Activated B cell treated with CpG ODN at 0.5 μM for 24 hours (primary cell): Measurements from ENCODE around the gene CCDC85B. TPM values are rescaled to one million over a fixed set of nuclear protein-coding genes. Genes with fewer than 3 reads are reported as not detected.

ENCODE experiments used
- ATAC-seq: fragments of 200-7000 bp; cut with Tn5 transposase; one replicate; pipeline ENCODE4 v1.10.0; 2021; ENCODE audit warnings: low read depth, mild to moderate bottlenecking, moderate library complexity
- CTCF ChIA-PET: fragments of 350-600 bp; sonication (Branson Sonifier 250); formaldehyde crosslinking; loops from one replicate; lab custom pipeline; 2021; ENCODE audit warnings: antibody characterized with exemption; lab: Charles Lee
- POLR2A ChIA-PET: fragments of 350-600 bp; sonication (Branson Sonifier 250); formaldehyde crosslinking; loops from one replicate; lab custom pipeline; 2021; ENCODE audit warnings: antibody characterized with exemption; lab: Charles Lee
- DNase-seq: peaks from one replicate; pipeline ENCODE4 v3.0.0; 2022
- H3K27ac Mint-ChIP-seq: one replicate; pipeline ENCODE4 v1.8.0; 2020; ENCODE audit warnings: mixed read lengths
- H3K27me3 Mint-ChIP-seq: one replicate; pipeline ENCODE4 v1.8.0; 2021; ENCODE audit warnings: mixed read lengths
- H3K36me3 Mint-ChIP-seq: one replicate; pipeline ENCODE4 v1.8.0; 2021; ENCODE audit warnings: low read depth, mixed read lengths
- H3K4me1 Mint-ChIP-seq: one replicate; pipeline ENCODE4 v1.8.0; 2021; ENCODE audit warnings: mixed read lengths
- H3K4me3 Mint-ChIP-seq: one replicate; pipeline ENCODE4 v1.8.0; 2020; ENCODE audit warnings: mild to moderate bottlenecking, mixed read lengths
- H3K9me3 Mint-ChIP-seq: one replicate; pipeline ENCODE4 v1.8.0; 2020; ENCODE audit warnings: mixed read lengths
- CTCF ChIP-seq: fragments of 200-600 bp; IDR thresholded peaks from one replicate; pipeline ENCODE4 v1.8.0; 2022; ENCODE audit warnings: antibody characterized with exemption, mild to moderate bottlenecking
- intact Hi-C: fragments of 100-400 bp; cut with micrococcal nuclease; formaldehyde crosslinking; loops from one replicate; pipeline ENCODE4 v1.15.1; 2024
- total RNA-seq: library from RNA; stranded (reverse); gene quantifications from 2 replicates; pipeline ENCODE4 v1.2.3, GENCODE V29; 2022

CCDC85B gene
- total RNA-seq, 1 donor from 2014 or later = 21.6 TPM

GRCh38 chr11:65862191-65862735 is 28.2 kb upstream of the CCDC85B start:
- no peak for TF ChIP-seq CTCF
- no peak for DNase-seq

DNA sequence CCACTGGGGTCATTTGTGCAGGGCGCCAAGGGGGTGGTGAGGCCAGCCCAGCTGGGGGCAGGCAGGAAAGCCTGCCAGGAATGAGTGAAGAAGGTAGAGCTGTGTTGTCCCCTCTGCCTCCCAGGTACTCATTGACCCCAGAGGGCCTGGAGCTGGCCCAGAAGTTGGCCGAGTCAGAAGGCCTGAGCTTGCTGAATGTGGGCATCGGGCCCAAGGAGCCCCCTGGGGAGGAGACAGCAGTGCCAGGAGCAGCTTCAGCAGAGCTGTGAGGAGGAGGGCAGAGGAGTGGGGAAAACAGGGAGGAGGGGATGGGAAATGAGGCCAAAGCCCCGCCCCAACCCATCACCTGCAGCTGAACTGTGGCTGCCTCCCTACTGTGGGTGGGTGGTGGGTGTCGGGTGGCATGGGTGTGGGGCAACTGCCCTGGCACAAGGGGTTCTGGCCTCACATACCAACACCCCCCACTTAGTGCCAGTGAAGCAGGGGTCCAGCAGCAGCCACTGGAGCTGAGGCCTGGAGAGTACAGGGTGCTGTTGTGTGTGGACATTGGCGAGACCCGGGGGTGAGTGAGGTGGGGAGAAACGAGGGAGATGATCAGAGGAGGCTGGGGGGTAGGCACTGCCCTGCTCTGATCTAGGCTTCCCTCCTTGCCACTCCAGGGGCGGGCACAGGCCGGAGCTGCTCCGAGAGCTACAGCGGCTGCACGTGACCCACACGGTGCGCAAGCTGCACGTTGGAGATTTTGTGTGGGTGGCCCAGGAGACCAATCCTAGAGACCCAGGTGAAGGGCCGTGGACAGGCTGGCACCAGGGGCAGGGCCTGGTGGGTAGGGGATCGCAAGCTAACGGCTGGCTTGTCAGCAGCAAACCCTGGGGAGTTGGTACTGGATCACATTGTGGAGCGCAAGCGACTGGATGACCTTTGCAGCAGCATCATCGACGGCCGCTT is 27.3 kb upstream of the CCDC85B start:
- DNase-seq (no peak), ATAC-seq (no peak)
- no peak overlapping the region for H3K27ac Mint-ChIP-seq
- ChIA-PET CTCF (interaction anchor here (1.0 kb wide), 1 partner anchor 8 kb away, joined by 3 read pairs; no protein-coding TSS in a partner anchor), POLR2A (interaction anchor here (7.1 kb wide), 1 partner anchor 26 kb away, joined by 340 read pairs; the partner anchor contains the start of genes CCDC85B and FIBP)
- peaks cover 30% of the 10 kb centered on the region for H3K4me1 Mint-ChIP-seq
- peaks cover 56% of the 10 kb centered on the region for H3K36me3 Mint-ChIP-seq
- no peak overlapping the region for H3K4me3 Mint-ChIP-seq
- H3K27me3 Mint-ChIP-seq = no peaks in the 10 kb centered on the region
- no peaks in the 10 kb centered on the region for H3K9me3 Mint-ChIP-seq
- no peak for TF ChIP-seq CTCF
- intact Hi-C loops = no loop called here

More at GRCh38 chr11:65862191-65862735, 28.2 kb upstream of the CCDC85B start:
- ATAC-seq = no peak
- no peaks in the 10 kb centered on the region for H3K9me3 Mint-ChIP-seq
- CTCF ChIA-PET = interaction anchor here (4.2 kb wide), 1 partner anchor 23 kb away, joined by 51 read pairs; no protein-coding TSS in a partner anchor
- no peak overlapping the region for H3K27ac Mint-ChIP-seq
- H3K4me1 Mint-ChIP-seq = peaks cover 30% of the 10 kb centered on the region
- intact Hi-C loops = no loop called here
- H3K27me3 Mint-ChIP-seq = no peaks in the 10 kb centered on the region
- POLR2A ChIA-PET = interaction anchor here (0.6 to 7.1 kb wide), 4 partner anchors 8 to 506 kb away, joined by 3 to 340 read pairs (median 58); partner anchors contain the start of genes BANF1, CCDC85B, EFEMP2 and EIF1AD
- peaks cover 55% of the 10 kb centered on the region for H3K36me3 Mint-ChIP-seq
- H3K4me3 Mint-ChIP-seq = no peak overlapping the region

DNA sequence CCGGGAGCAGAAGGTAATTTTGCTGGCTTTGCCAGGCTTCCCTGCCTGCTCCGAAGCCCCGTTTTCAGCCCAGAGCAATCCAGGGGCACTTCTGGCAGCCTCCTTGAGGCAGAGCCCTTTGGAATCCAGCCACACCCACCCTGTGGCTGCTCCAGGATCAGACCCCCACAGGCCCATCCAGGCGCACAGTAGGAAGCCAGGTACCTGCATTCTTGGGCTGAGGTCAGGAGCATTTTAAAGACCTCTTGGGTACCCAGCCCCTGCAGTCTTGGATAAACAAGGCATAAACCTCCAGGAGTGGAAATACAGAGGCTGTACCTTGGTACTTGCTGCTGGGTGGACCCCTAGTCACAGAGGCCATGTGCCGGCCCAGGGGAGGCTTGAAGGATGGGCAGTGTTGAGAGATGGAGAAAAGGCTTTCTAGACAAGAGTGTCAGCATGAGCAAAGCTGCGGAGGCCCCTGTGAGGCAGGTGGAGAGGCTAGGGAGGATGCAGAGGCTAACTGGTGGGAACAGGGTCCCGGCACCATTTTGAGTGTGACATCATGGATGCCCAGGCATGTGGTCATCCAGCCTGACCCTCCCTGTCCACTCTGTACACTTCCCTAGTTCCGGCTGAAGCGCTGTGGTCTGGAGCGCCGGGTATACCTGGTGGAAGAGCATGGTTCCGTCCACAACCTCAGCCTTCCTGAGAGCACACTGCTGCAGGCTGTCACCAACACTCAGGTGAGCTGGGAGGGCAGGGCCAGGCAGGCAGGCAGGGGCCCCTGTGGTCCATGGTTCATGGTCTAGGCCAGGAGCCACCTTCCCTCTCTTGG is 26.4 kb upstream of the CCDC85B start:
- CTCF ChIA-PET = no interaction called here
- DNase-seq (no peak), ATAC-seq (no peak)
- POLR2A ChIA-PET = no interaction called here
- Mint-ChIP-seq H3K9me3 (no peaks in the 10 kb centered on the region), H3K4me3 (no peak overlapping the region), H3K36me3 (peaks cover 54% of the 10 kb centered on the region), H3K27ac (no peak overlapping the region), H3K4me1 (peaks cover 22% of the 10 kb centered on the region), H3K27me3 (no peaks in the 10 kb centered on the region)
- TF ChIP-seq CTCF = no peak
- intact Hi-C loops = no loop called here

DNA sequence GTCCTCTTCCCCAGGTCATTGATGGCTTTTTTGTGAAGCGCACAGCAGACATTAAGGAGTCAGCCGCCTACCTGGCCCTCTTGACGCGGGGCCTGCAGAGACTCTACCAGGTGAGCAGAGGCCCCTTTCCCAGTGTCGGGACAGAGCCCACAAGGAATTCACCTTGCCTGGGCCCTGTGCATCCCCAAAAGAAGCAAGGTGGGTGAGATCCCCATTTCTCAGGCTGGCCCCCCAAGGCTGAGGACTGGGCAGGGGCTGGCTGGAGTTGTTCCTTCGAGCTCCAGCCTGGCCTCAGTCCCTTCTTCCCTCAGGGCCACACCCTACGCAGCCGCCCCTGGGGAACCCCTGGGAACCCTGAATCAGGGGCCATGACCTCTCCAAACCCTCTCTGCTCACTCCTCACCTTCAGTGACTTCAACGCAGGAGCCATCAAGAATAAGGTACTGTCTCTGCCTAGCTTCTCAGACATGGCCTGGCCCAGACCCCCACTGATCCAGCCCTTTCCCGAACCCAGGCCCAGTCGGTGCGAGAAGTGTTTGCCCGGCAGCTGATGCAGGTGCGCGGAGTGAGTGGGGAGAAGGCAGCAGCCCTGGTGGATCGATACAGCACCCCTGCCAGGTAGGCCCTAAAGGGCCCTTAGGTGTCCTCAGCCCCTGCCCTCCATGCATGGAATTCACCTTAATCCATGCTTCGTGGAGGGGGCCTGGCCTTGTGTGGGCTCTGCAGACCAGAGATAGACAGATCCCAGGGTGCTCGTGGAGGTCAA is 25.6 kb upstream of the CCDC85B start:
- Mint-ChIP-seq H3K9me3 (no peaks in the 10 kb centered on the region), H3K36me3 (peaks cover 53% of the 10 kb centered on the region), H3K4me1 (peaks cover 17% of the 10 kb centered on the region), H3K27ac (no peak overlapping the region), H3K27me3 (no peaks in the 10 kb centered on the region), H3K4me3 (no peak overlapping the region)
- DNase-seq = no peak
- no peak for TF ChIP-seq CTCF
- intact Hi-C loops = no loop called here
- no peak for ATAC-seq
- ChIA-PET CTCF (no interaction called here), POLR2A (no interaction called here)
